Measurements from ENCODE around the gene FBXL17.

FBXL17 gene

GRCh38 chr5:108003178-108003577 lies 378.7 kb downstream of the FBXL17 start:
- no peak for DNase-seq (ENCODE audit: low read depth in 4 of 4, low spot score in 1 of 4)

GRCh38 chr5:108001222-108001621 lies 380.7 kb downstream of the FBXL17 start:
- DNase-seq (ENCODE audit: low read depth in 4 of 4, low spot score in 1 of 4) = no peak

- no peak for DNase-seq (ENCODE audit: low read depth in 4 of 4, low spot score in 1 of 4)
Measured at GRCh38 chr5:107997338-107997980, 384.4 kb downstream of the FBXL17 start.

- no peak for DNase-seq (ENCODE audit: low read depth in 4 of 4, low spot score in 1 of 4)
Measured at GRCh38 chr5:107993341-107993740, 388.6 kb downstream of the FBXL17 start.

GRCh38 chr5:107990881-107991810 lies 390.8 kb downstream of the FBXL17 start:
- DNase-seq (ENCODE audit: low read depth in 4 of 4, low spot score in 1 of 4) = no peak

- peak in 1 of 4 experiments; percentile 1 for DNase-seq (ENCODE audit: low read depth in 4 of 4, low spot score in 1 of 4)
Measured at GRCh38 chr5:107985144-107985543, 396.8 kb downstream of the FBXL17 start.

GRCh38 chr5:107982703-107983425 lies 399.0 kb downstream of the FBXL17 start:
- no peak for DNase-seq (ENCODE audit: low read depth in 4 of 4, low spot score in 1 of 4)

GRCh38 chr5:107980923-107981692 lies 400.8 kb downstream of the FBXL17 start:
- DNase-seq (ENCODE audit: low read depth in 4 of 4, low spot score in 1 of 4) = no peak

- no peak for DNase-seq (ENCODE audit: low read depth in 4 of 4, low spot score in 1 of 4)
Measured at GRCh38 chr5:107979900-107980299, 402.0 kb downstream of the FBXL17 start.

GRCh38 chr5:107979291-107979690 lies 402.6 kb downstream of the FBXL17 start:
- no peak for DNase-seq (ENCODE audit: low read depth in 4 of 4, low spot score in 1 of 4)

GRCh38 chr5:107977550-107978071 lies 404.3 kb downstream of the FBXL17 start:
- no peak for DNase-seq (ENCODE audit: low read depth in 4 of 4, low spot score in 1 of 4)

GRCh38 chr5:107975568-107975967 lies 406.3 kb downstream of the FBXL17 start:
- DNase-seq (ENCODE audit: low read depth in 4 of 4, low spot score in 1 of 4) = no peak

GRCh38 chr5:107971846-107972245 lies 410.1 kb downstream of the FBXL17 start:
- DNase-seq (ENCODE audit: low read depth in 4 of 4, low spot score in 1 of 4) = no peak

GRCh38 chr5:107969847-107970246 lies 412.1 kb downstream of the FBXL17 start:
- DNase-seq (ENCODE audit: low read depth in 4 of 4, low spot score in 1 of 4) = no peak

GRCh38 chr5:107968998-107969397 lies 412.9 kb downstream of the FBXL17 start:
- no peak for DNase-seq (ENCODE audit: low read depth in 4 of 4, low spot score in 1 of 4)

GRCh38 chr5:107968406-107968843 lies 413.5 kb downstream of the FBXL17 start:
- DNase-seq (ENCODE audit: low read depth in 4 of 4, low spot score in 1 of 4) = no peak

- DNase-seq (ENCODE audit: low read depth in 4 of 4, low spot score in 1 of 4) = no peak
Measured at GRCh38 chr5:107966201-107966600, 415.7 kb downstream of the FBXL17 start.

- DNase-seq (ENCODE audit: low read depth in 4 of 4, low spot score in 1 of 4) = no peak
Measured at GRCh38 chr5:107964722-107965121, 417.2 kb downstream of the FBXL17 start.

- DNase-seq (ENCODE audit: low read depth in 4 of 4, low spot score in 1 of 4) = no peak
Measured at GRCh38 chr5:107959573-107960279, 422.2 kb downstream of the FBXL17 start.

- no peak for DNase-seq (ENCODE audit: low read depth in 4 of 4, low spot score in 1 of 4)
Measured at GRCh38 chr5:107958861-107959260, 423.0 kb downstream of the FBXL17 start.

All from stimulated activated CD4-positive, alpha-beta T cell treated with anti-CD3 and anti-CD28 coated beads, Interleukin-1b, Interleukin-23, amount 100 ng/mL, for 24 hours (primary cell).